GM18868 (cell line): ENCODE measurements around the gene CAV3.

ENCODE experiments used
- ATAC-seq: cut with Tn5 transposase; IDR thresholded peaks from one replicate; pipeline ENCODE4 v1.9.1; 2021; ENCODE audit warnings: mild to moderate bottlenecking, moderate library complexity; ENCODE audit not compliant: unreplicated experiment

The CAV3 gene

GRCh38 chr3:8759038-8759707, 25.6 kb downstream of the CAV3 start:
- ATAC-seq = no peak

GRCh38 chr3:8760091-8760490, 26.5 kb downstream of the CAV3 start:
- ATAC-seq = no peak

- ATAC-seq = no peak
These were observed 26.9 kb downstream of the CAV3 start for GRCh38 chr3:8760506-8760905.

GRCh38 chr3:8761866-8762265, 28.3 kb downstream of the CAV3 start:
- no peak for ATAC-seq

GRCh38 chr3:8762607-8763377, 29.2 kb downstream of the CAV3 start:
- no peak for ATAC-seq

GRCh38 chr3:8764528-8764927, 30.9 kb downstream of the CAV3 start:
- ATAC-seq = no peak

GRCh38 chr3:8765528-8765927, 31.9 kb downstream of the CAV3 start:
- no peak for ATAC-seq

GRCh38 chr3:8766148-8766547, 32.5 kb downstream of the CAV3 start:
- no peak for ATAC-seq

- ATAC-seq = no peak
These were observed 33.7 kb downstream of the CAV3 start for GRCh38 chr3:8767256-8767666.

GRCh38 chr3:8767667-8768363, 34.2 kb downstream of the CAV3 start:
- peak; percentile 54 for ATAC-seq

GRCh38 chr3:8768364-8769087, 34.9 kb downstream of the CAV3 start:
- ATAC-seq = peak; percentile 32

GRCh38 chr3:8769088-8769822, 35.7 kb downstream of the CAV3 start, which contains the start of gene OXTR:
Gene OXTR (minus strand): TSS chr3:8769613. CDS start chr3:8768187, 1,426 bp downstream.
- peak; percentile 73 for ATAC-seq

- no peak for ATAC-seq
These were observed 40.4 kb downstream of the CAV3 start for GRCh38 chr3:8773941-8774542.

- ATAC-seq = no peak
These were observed 41.6 kb downstream of the CAV3 start for GRCh38 chr3:8775181-8775580.

- no peak for ATAC-seq
These were observed 42.0 kb downstream of the CAV3 start for GRCh38 chr3:8775602-8776001.

- ATAC-seq = no peak
These were observed 42.8 kb downstream of the CAV3 start for GRCh38 chr3:8776406-8776805.

GRCh38 chr3:8777201-8777977, 43.8 kb downstream of the CAV3 start:
- ATAC-seq = peak; percentile 72

- peak; percentile 15 for ATAC-seq
These were observed 44.3 kb downstream of the CAV3 start for GRCh38 chr3:8777978-8778267.

- no peak for ATAC-seq
These were observed 44.9 kb downstream of the CAV3 start for GRCh38 chr3:8778475-8778874.
